ENCODE results near the gene MAP6D1.

GRCh38 chr3:183837894-183838293, 12.5 kb upstream of the MAP6D1 start:
- no peak for TF ChIP-seq CTCF (conservative IDR thresholded peaks at IDR 0.05; ENCODE audit: low read depth, low read length)
- TF ChIP-seq, protein P1, sequence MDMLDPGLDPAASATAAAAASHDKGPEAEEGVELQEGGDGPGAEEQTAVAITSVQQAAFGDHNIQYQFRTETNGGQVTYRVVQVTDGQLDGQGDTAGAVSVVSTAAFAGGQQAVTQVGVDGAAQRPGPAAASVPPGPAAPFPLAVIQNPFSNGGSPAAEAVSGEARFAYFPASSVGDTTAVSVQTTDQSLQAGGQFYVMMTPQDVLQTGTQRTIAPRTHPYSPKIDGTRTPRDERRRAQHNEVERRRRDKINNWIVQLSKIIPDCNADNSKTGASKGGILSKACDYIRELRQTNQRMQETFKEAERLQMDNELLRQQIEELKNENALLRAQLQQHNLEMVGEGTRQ (IDR thresholded peaks at IDR 0.05; ENCODE audit: low read depth, low read length) = no peak
- no peak for TF ChIP-seq MXI1 (IDR thresholded peaks at IDR 0.05; ENCODE audit: borderline replicate concordance, low read depth, low read length)
- no peak for TF ChIP-seq CEBPB (IDR thresholded peaks at IDR 0.05; ENCODE audit: low read depth, low read length)
- TF ChIP-seq POLR2A (IDR thresholded peaks at IDR 0.05; ENCODE audit: low read depth, low read length) = no peak
- TF ChIP-seq SMC3 (IDR thresholded peaks at IDR 0.05; ENCODE audit: low read depth, low read length) = no peak
- TF ChIP-seq MAFK (IDR thresholded peaks at IDR 0.05; ENCODE audit: low read depth, low read length) = no peak

All from IMR-90 (cell line).